GM12865 (cell line): Measurements from ENCODE around the gene ZNF165.
"Not testable (repeated sequence)": the region's sequence is repeated elsewhere in the genome, so short reads cannot be mapped to it uniquely, and the experiment has no call there.

ENCODE experiments used
- DNase-seq: peaks from one replicate; pipeline ENCODE4 v3.0.0; 2010; ENCODE audit warnings: low read depth
- H3K4me3 ChIP-seq: 2 replicates; pipeline ENCODE4 v1.5.1; 2011; ENCODE audit warnings: mild to moderate bottlenecking, low read depth, low read length, control low read depth
- CTCF ChIP-seq: IDR thresholded peaks from 2 replicates; pipeline ENCODE4 v1.5.1; 2011; ENCODE audit warnings: low read length, control low read depth, low read depth, inconsistent platforms; ENCODE audit not compliant: insufficient read depth; ENCODE audit errors: missing control alignments

Gene ZNF165

GRCh38 chr6:28080381-28080630, at the start of gene ZNF165:
TSS of gene ZNF165 (plus strand) at chr6:28080568. CDS start at chr6:28085481, 4,913 bp downstream.
- DNase-seq: not testable (repeated sequence)
- H3K4me3 ChIP-seq: peak within 1 kb of the TSS; percentile 72

- no peak for DNase-seq
- no peak for TF ChIP-seq CTCF
- H3K4me3 ChIP-seq: no peak overlapping the region
Observed at GRCh38 chr6:28053584-28053983, 26.8 kb upstream of the ZNF165 start.

GRCh38 chr6:28060405-28060804, 20.0 kb upstream of the ZNF165 start:
- H3K4me3 ChIP-seq: no peak overlapping the region
- DNase-seq: no peak
- no peak for TF ChIP-seq CTCF

- DNase-seq: no peak
- H3K4me3 ChIP-seq: no peak overlapping the region
- no peak for TF ChIP-seq CTCF
Observed at GRCh38 chr6:28064272-28064671, 16.1 kb upstream of the ZNF165 start.

- no peak for TF ChIP-seq CTCF
- DNase-seq: no peak
Observed at GRCh38 chr6:28068067-28068466, 12.3 kb upstream of the ZNF165 start.

GRCh38 chr6:28070968-28071367, 9.4 kb upstream of the ZNF165 start:
- not testable (repeated sequence) for DNase-seq, H3K4me3 ChIP-seq

More at GRCh38 chr6:28068067-28068466, 12.3 kb upstream of the ZNF165 start:
- no peak overlapping the region for H3K4me3 ChIP-seq

- TF ChIP-seq CTCF: no peak
- no peak overlapping the region for H3K4me3 ChIP-seq
- no peak for DNase-seq
Observed at GRCh38 chr6:28078050-28078449, 2.3 kb upstream of the ZNF165 start.

GRCh38 chr6:28078836-28079235, 1.5 kb upstream of the ZNF165 start:
- H3K4me3 ChIP-seq: no peak overlapping the region
- no peak for DNase-seq
- no peak for TF ChIP-seq CTCF
